Left lung (tissue), 10 donors: ENCODE results near the gene ELP2. TPM values are rescaled to one million over a fixed set of nuclear protein-coding genes. Genes with fewer than 3 reads are reported as not detected.
A peak's percentile ranks its signal among the peaks of the same experiment; 100 is the strongest.

Experiments
- ATAC-seq: fragments of 200-7000 bp; cut with Tn5 transposase; one replicate; pipeline ENCODE4 v1.9.1; 2020; ENCODE audit warnings: moderate library complexity
- DNase-seq, 4 donors: peaks; one replicate each; pipeline ENCODE4 v3.0.0-alpha.2; 2013 to 2020
- H3K27ac ChIP-seq, 2 donors: fragments of 200-600 bp; sonication (generic) in 1 of 2; one replicate each; pipeline versions ENCODE4 v1.5.0 to v1.8.0; 2020 to 2021
- H3K27me3 ChIP-seq, 2 donors: fragments of 200-600 bp; sonication (generic) in 1 of 2; one replicate each; pipeline versions ENCODE4 v1.5.0 to v1.8.0; 2020 to 2021
- H3K36me3 ChIP-seq, 2 donors: fragments of 200-600 bp; sonication (generic) in 1 of 2; one replicate each; pipeline versions ENCODE4 v1.5.0 to v1.8.0; 2020 to 2021
- H3K4me1 ChIP-seq, 2 donors: fragments of 200-600 bp; one replicate each; pipeline ENCODE4 v1.8.0; 2021
- H3K4me3 ChIP-seq, 2 donors: fragments of 200-600 bp; sonication (generic) in 1 of 2; one replicate each; pipeline versions ENCODE4 v1.5.0 to v1.8.0; 2020 to 2021; ENCODE audit warnings: mild to moderate bottlenecking in 1 of 2
- H3K9me3 ChIP-seq, 2 donors: fragments of 200-600 bp; sonication (generic) in 1 of 2; one replicate each; pipeline versions ENCODE4 v1.5.0 to v1.8.0; 2020 to 2021
- CTCF ChIP-seq, 2 donors: fragments of 200-600 bp; sonication (generic) in 1 of 2; IDR thresholded peaks; one replicate each; pipeline versions ENCODE4 v1.5.0 to v1.8.0; 2021; ENCODE audit warnings: antibody characterized with exemption in 2 of 2
- intact Hi-C, 2 donors: fragments of 100-400 bp; cut with DNase I; formaldehyde crosslinking; loops; one replicate each; pipeline versions ENCODE4 v1.11.2 to v1.14.2; 2022
- polyA plus RNA-seq, 6 donors: library from polyadenylated mRNA; unstranded; fragments of 120-200 nt; gene quantifications; one replicate each; pipeline ENCODE4 v1.2.1, GENCODE V29; 2013; ENCODE audit not compliant: insufficient read length in 6 of 6
- total RNA-seq, 2 donors: library from RNA; stranded (reverse); fragmentation: NEBNext Ultra II Directional; extraction: Animal tissue kit (Norgen Biotek cat#: 25700); gene quantifications; one replicate each; pipeline ENCODE4 v1.2.1, GENCODE V29; 2021
- donor health status: DM: no; HTN: yes; CAD: no.
- donor health status: DM: no; HTN: no; CAD: no.

The ELP2 gene
- total and polyA plus RNA-seq, 8 donors = 55.6 to 154 (median 122) TPM

DNA sequence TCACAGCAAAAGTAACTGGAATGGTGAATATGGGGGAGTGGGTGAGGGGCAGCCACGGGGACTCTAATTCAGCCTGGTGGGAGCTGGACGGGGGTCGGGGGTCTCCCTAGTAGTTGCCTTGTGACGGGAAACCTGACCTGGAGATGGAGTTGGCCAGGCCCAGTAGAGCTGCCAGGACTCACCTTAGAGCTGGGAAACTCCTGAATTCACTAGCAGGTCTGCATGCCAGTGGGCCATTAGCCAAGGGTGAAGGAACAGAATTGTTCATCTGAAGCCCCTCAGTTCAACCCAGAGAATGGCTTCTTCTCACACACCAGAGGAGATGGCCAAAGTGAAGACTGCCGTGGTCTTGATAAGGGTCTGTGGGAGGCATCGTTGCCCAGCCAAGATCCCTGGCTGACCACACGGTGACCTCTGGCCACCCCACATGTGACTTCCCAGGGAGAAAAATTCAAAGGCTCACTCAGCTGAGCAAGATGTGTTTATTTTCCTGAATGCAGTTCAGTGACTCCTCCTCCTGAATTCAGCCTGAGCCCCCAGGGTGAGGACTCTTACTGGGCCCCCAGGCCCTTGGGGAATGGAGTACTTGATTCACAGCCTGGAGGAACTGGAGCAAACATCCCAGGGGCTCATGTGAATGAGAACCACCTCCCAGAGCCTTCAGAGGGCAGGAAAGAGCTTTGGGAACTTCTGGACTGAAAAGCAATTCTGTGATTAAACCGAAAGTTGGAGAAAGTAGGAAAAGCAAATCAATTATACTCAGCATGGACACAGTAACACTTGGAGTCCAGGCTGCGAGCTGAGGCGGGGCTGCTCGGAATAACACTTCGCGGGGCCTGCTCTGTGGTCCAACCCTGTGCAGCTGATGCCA lies 82.8 kb downstream of the ELP2 start:
- TF ChIP-seq CTCF (IDR thresholded peaks at IDR 0.05) = no peak
- no peaks in the 10 kb centered on the region for H3K4me1 ChIP-seq
- no peaks in the 10 kb centered on the region for H3K27me3 ChIP-seq
- no peak overlapping the region for H3K4me3 ChIP-seq
- no peak overlapping the region for H3K27ac ChIP-seq
- peaks cover 0 to 6% of the 10 kb centered on the region in 2 donors for H3K36me3 ChIP-seq
- peak in 1 of 4 donors; percentile 19 for DNase-seq
- intact Hi-C loops = no loop called here
- ATAC-seq = peak; percentile 25
- H3K9me3 ChIP-seq = no peaks in the 10 kb centered on the region

GRCh38 chr18:36214811-36215210 lies 85.1 kb downstream of the ELP2 start:
- ATAC-seq (no peak), DNase-seq (no peak)
- H3K27ac ChIP-seq = no peak overlapping the region
- no peak for TF ChIP-seq CTCF (IDR thresholded peaks at IDR 0.05)
- intact Hi-C loops = no loop called here
- H3K9me3 ChIP-seq = no peaks in the 10 kb centered on the region
- no peaks in the 10 kb centered on the region for H3K4me1 ChIP-seq
- H3K27me3 ChIP-seq = no peaks in the 10 kb centered on the region
- no peak overlapping the region for H3K4me3 ChIP-seq
- peaks cover 0 to 6% of the 10 kb centered on the region in 2 donors for H3K36me3 ChIP-seq

DNA sequence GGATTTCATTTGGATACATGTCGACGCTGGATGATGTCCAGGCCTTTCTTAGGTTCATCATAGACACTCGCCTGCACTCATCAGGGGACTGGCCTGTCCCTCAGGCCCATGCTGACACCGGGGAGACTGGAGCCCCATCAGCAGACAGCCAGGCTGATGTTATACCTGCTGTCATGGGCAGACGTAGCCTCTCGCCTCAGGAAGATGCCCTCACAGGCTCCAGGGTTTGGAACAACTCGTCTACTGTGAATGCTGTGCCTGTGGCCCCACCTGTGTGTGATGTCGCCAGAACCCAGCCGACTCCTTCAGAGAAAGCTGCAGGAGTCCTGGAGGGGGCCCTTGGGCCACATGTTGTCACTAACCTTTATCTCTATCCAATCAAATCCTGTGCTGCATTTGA lies 85.9 kb downstream of the ELP2 start:
- Histone ChIP-seq H3K9me3 (no peaks in the 10 kb centered on the region), H3K27ac (no peak overlapping the region), H3K4me3 (no peak overlapping the region), H3K4me1 (no peaks in the 10 kb centered on the region), H3K36me3 (peaks cover 0 to 6% of the 10 kb centered on the region in 2 donors), H3K27me3 (no peaks in the 10 kb centered on the region)
- no peak for DNase-seq
- no peak for ATAC-seq
- TF ChIP-seq CTCF (IDR thresholded peaks at IDR 0.05) = no peak
- intact Hi-C loops = no loop called here

DNA sequence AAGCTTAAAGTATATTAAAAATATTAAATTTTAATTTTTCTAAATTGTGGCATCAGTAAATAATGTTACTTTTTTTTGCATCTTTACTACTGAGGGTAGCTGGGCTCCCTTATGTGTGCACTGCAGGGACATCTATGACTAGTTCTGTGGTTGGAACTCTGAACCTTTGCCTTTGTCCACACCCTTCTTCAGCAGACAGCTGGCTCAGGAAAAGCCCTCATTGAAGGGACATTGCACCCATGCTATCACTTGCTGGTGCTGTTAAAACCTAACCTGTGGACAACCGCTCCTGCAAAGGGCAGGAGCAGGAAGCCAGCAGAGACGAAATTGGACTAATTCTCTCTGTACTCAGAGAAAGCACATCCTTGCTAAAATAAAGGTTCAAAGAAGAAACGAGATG lies 87.6 kb downstream of the ELP2 start:
- H3K9me3 ChIP-seq = no peaks in the 10 kb centered on the region
- intact Hi-C loops = no loop called here
- no peak overlapping the region for H3K27ac ChIP-seq
- TF ChIP-seq CTCF (IDR thresholded peaks at IDR 0.05) = no peak
- no peak overlapping the region for H3K4me3 ChIP-seq
- H3K4me1 ChIP-seq = no peaks in the 10 kb centered on the region
- no peaks in the 10 kb centered on the region for H3K27me3 ChIP-seq
- ATAC-seq = no peak
- peaks cover 0 to 6% of the 10 kb centered on the region in 2 donors for H3K36me3 ChIP-seq
- DNase-seq = no peak

DNA sequence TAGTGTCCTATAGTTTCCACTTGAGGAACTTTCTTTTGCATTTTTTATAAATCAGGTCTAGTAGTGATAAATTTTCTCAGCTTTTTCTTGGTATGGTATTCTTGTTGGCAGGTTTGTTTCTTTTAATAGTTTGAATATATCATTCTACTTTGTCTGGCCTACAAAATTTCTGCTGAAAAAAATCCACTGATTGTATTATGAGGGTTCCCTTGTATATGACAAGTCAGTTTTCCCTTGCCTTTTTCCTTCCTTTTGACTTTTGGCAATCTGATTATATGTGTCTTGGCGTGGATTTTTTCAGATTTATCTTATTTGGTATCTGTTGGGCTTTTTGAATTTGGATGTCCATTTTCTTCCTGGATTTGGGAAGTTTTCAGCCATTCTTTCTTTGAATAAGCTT lies 99.5 kb downstream of the ELP2 start:
- no peak for DNase-seq
- H3K9me3 ChIP-seq = peaks cover 0 to 34% of the 10 kb centered on the region in 2 donors
- no peak for ATAC-seq
- H3K4me1 ChIP-seq = no peaks in the 10 kb centered on the region
- TF ChIP-seq CTCF (IDR thresholded peaks at IDR 0.05) = no peak
- no peak overlapping the region for H3K27ac ChIP-seq
- H3K27me3 ChIP-seq = no peaks in the 10 kb centered on the region
- intact Hi-C loops = no loop called here
- H3K36me3 ChIP-seq = peaks cover 0 to 9% of the 10 kb centered on the region in 2 donors
- no peak overlapping the region for H3K4me3 ChIP-seq

Other genes with a start within 250 kb of the ELP2 start
- gene RPRD1A, start 62.3 kb upstream of the ELP2 start, total RNA-seq = 10 to 100 TPM; 37.3 to 38.0 TPM
- gene RPRD1A, start 62.3 kb upstream of the ELP2 start, polyA plus RNA-seq = 10 to 100 TPM; 53.9 to 63.7 (median 58.4) TPM
- gene SLC39A6, start 559 bp upstream of the ELP2 start, total RNA-seq = 10 to 100 TPM; 33.8 to 33.9 TPM
- 10 to 100 TPM; 47.2 to 62.9 (median 55.7) TPM for gene SLC39A6, start 559 bp upstream of the ELP2 start, polyA plus RNA-seq
- gene MOCOS, start 57.6 kb downstream of the ELP2 start, total RNA-seq = 1 to 10 TPM; 5.1 to 5.5 TPM
- 1 to 10 TPM in 5 of 6 donors, under 1 TPM in 1; 0.60 to 1.3 (median 1.1) TPM for gene MOCOS, start 57.6 kb downstream of the ELP2 start, polyA plus RNA-seq
- gene FHOD3, start 167.8 kb downstream of the ELP2 start, total RNA-seq = 1 to 10 TPM in 1 of 2 donors, under 1 TPM in 1; 0.55 to 1.0 TPM
- gene FHOD3, start 167.8 kb downstream of the ELP2 start, polyA plus RNA-seq = 1 to 10 TPM; 1.3 to 2.9 (median 1.7) TPM